MM.1S (cell line): ENCODE data around the gene FCRL3.

Experiments used
- DNase-seq: peaks from one replicate; pipeline ENCODE4 v3.0.0-alpha.2; 2015
- H2AFZ ChIP-seq: fragments of 300-600 bp; sonication (generic); 2 replicates; pipeline ENCODE4 v1.6.0; 2016; ENCODE audit warnings: antibody characterized with exemption, low read length
- H3F3A ChIP-seq: fragments of 300-600 bp; sonication (generic); 2 replicates; pipeline ENCODE4 v1.6.1; 2016; ENCODE audit warnings: mild to moderate bottlenecking, antibody characterized with exemption, low read length, moderate library complexity, mixed read lengths; ENCODE audit not compliant: insufficient read depth
- H3K27ac ChIP-seq: fragments of 300-600 bp; sonication (generic); 2 replicates; pipeline ENCODE4 v1.5.1; 2016; ENCODE audit warnings: mild to moderate bottlenecking, low read length
- H3K27me3 ChIP-seq: fragments of 300-600 bp; sonication (generic); replicated peaks from 2 replicates; pipeline ENCODE4 v1.6.0; 2016; ENCODE audit warnings: low read length; ENCODE audit not compliant: insufficient read depth
- H3K36me3 ChIP-seq: fragments of 300-600 bp; sonication (generic); replicated peaks from 2 replicates; pipeline ENCODE4 v1.6.1; 2016; ENCODE audit warnings: mild to moderate bottlenecking, low read length, mixed read lengths; ENCODE audit not compliant: insufficient read depth
- H3K4me1 ChIP-seq: fragments of 300-600 bp; sonication (generic); 2 replicates; pipeline ENCODE4 v1.6.1; 2016; ENCODE audit warnings: low read length, mixed read lengths
- H3K4me2 ChIP-seq: fragments of 300-600 bp; sonication (generic); 2 replicates; pipeline ENCODE4 v1.6.0; 2016; ENCODE audit warnings: low read depth, low read length
- H3K4me3 ChIP-seq: fragments of 300-600 bp; sonication (generic); 2 replicates; pipeline ENCODE4 v1.5.1; 2016; ENCODE audit warnings: low read length, mixed read lengths
- H3K79me2 ChIP-seq: fragments of 300-600 bp; sonication (generic); 2 replicates; pipeline ENCODE4 v1.6.1; 2016; ENCODE audit warnings: mixed run types, low read length, mixed read lengths
- H3K9ac ChIP-seq: fragments of 300-600 bp; sonication (generic); 2 replicates; pipeline ENCODE4 v1.6.1; 2016; ENCODE audit warnings: low read length, mixed read lengths
- H3K9me2 ChIP-seq: fragments of 300-600 bp; sonication (generic); replicated peaks from 2 replicates; pipeline ENCODE4 v1.6.1; 2016; ENCODE audit warnings: mild to moderate bottlenecking, low read length, mixed read lengths; ENCODE audit not compliant: insufficient read depth
- H3K9me3 ChIP-seq: fragments of 300-600 bp; sonication (generic); replicated peaks from 2 replicates; pipeline ENCODE4 v1.6.1; 2016; ENCODE audit warnings: mild to moderate bottlenecking, low read length, mixed read lengths; ENCODE audit not compliant: insufficient read depth
- H4K20me1 ChIP-seq: fragments of 300-600 bp; sonication (generic); 2 replicates; pipeline ENCODE4 v1.6.1; 2016; ENCODE audit warnings: mild to moderate bottlenecking, low read length, moderate library complexity, mixed read lengths; ENCODE audit not compliant: insufficient read depth
- CTCF ChIP-seq: fragments of 300-600 bp; sonication (generic); IDR thresholded peaks from 2 replicates; pipeline ENCODE4 v1.5.1; 2016; ENCODE audit warnings: antibody characterized with exemption, low read length, mixed read lengths
- EZH2 ChIP-seq: fragments of 300-600 bp; sonication (generic); optimal IDR thresholded peaks from 2 replicates; pipeline ENCODE3; 2017; ENCODE audit warnings: low read depth, mild to moderate bottlenecking, antibody characterized with exemption, low read length, mixed read lengths
- EZH2phosphoT487 ChIP-seq: fragments of 300-600 bp; sonication (generic); IDR thresholded peaks from 2 replicates; pipeline ENCODE4 v1.6.1; 2018; ENCODE audit warnings: antibody characterized with exemption, low read length

FCRL3 gene

DNA sequence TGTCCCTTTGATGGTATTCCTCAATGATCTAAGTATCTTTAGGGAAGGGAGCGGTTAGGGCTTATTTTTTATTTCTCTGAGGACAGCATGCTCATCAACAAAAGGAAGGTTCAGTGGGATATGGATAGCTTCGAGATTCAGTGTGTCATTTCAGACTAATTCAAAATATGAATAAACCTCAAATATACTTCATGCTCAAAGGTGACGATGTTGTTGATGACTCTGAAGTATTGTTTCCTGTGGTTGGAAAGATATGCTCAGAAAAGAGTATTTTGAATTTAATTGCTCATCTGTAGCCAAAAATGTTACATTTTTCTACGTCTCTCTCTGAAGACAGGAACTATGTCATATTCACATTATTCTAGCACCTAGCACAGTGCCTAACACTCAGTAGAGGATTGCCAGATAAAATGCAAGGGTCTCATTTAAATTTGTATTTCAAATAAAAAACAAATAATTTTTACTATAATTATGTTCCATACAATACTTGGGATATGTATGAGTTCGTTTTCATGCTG, 1.8 kb upstream of the FCRL3 start:
- no peaks in the 10 kb centered on the region for H3K79me2 ChIP-seq
- no peak for TF ChIP-seq EZH2phosphoT487
- no peak for TF ChIP-seq EZH2
- TF ChIP-seq CTCF: no peak

GRCh38 chr1:157700305-157700704, 264 bp downstream of the FCRL3 start:
- Histone ChIP-seq H3K27ac (no peak overlapping the region), H3K4me3 (no peak overlapping the region), H3K9ac (no peak overlapping the region), H3K9me3 (no peaks in the 10 kb centered on the region), H3K4me2 (no peak overlapping the region), H3K36me3 (no peaks in the 10 kb centered on the region), H3K4me1 (peaks cover 30% of the 10 kb centered on the region), H3K27me3 (no peaks in the 10 kb centered on the region), H3F3A (no peaks in the 10 kb centered on the region), H3K79me2 (no peaks in the 10 kb centered on the region), H4K20me1 (no peaks in the 10 kb centered on the region), H3K9me2 (no peaks in the 10 kb centered on the region), H2AFZ (no peak overlapping the region)
- no peak for TF ChIP-seq EZH2
- no peak for TF ChIP-seq CTCF
- TF ChIP-seq EZH2phosphoT487: no peak
- DNase-seq: no peak

More for the DNA sequence above, 1.8 kb upstream of the FCRL3 start:
- no peak for DNase-seq
- Histone ChIP-seq H3K4me1 (peaks cover 31% of the 10 kb centered on the region), H3K9ac (no peak overlapping the region), H3K9me3 (no peaks in the 10 kb centered on the region), H3K4me2 (no peak overlapping the region), H4K20me1 (no peaks in the 10 kb centered on the region), H3F3A (no peaks in the 10 kb centered on the region), H3K4me3 (no peak overlapping the region), H3K9me2 (no peaks in the 10 kb centered on the region), H3K36me3 (no peaks in the 10 kb centered on the region), H3K27me3 (no peaks in the 10 kb centered on the region), H2AFZ (no peak overlapping the region), H3K27ac (no peak overlapping the region)

DNA sequence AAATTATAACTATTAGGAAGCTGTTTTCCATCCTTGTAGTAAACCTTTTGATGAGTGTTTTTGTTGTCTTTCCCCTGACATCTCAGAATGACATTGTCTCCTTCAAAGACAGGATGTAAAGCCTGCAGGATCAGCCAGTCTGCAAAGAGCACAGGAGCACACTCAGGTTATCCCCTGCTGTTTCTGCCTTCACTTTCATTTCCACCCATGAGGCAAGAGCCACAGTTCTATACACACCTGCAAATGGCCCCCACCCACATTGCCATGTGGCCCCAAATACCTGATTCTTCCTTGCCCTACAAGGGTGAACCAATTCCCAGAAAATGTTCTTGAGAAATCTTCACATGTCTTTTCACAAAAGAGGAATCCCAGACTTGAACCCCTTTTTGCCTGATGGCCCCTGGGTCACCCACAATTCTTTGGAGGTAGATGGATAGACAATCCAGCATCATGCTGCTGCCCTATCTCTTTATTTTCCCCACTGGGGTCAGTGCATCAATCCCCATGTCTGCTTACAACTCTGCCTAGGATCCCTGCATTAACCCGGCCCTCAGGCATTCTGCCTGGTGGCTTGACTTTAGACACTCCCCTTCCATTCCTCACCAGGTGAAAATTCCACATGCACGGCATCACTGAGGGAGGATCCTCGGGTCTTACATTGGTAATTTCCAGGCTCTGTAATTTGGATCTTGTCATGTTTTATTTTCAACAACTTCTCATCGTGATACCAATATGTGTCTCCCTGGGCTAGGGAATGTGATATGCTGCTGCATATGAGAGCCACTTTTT, 2.6 kb downstream of the FCRL3 start:
- peak overlapping the region; percentile 52 for H2AFZ ChIP-seq
- H3K79me2 ChIP-seq: no peaks in the 10 kb centered on the region
- no peaks in the 10 kb centered on the region for H4K20me1 ChIP-seq
- H3K9me2 ChIP-seq: no peaks in the 10 kb centered on the region
- no peaks in the 10 kb centered on the region for H3K9me3 ChIP-seq
- no peaks in the 10 kb centered on the region for H3K36me3 ChIP-seq
- H3K27me3 ChIP-seq: no peaks in the 10 kb centered on the region
- H3K9ac ChIP-seq: no peak overlapping the region
- H3K4me3 ChIP-seq: no peak overlapping the region
- H3K4me1 ChIP-seq: peaks cover 18% of the 10 kb centered on the region
- H3F3A ChIP-seq: no peaks in the 10 kb centered on the region
- H3K27ac ChIP-seq: no peak overlapping the region; the same call in 1 of the 2 replicates
- peak; percentile 88 for DNase-seq
- TF ChIP-seq EZH2phosphoT487 (no peak), EZH2 (no peak), CTCF (no peak)
- peak overlapping the region; percentile 24 for H3K4me2 ChIP-seq
